ENCODE measurements around the gene DES.
"Not testable (repeated sequence)": the region's sequence is repeated elsewhere in the genome, so short reads cannot be mapped to it uniquely, and the experiment has no call there.

Gene DES

DNA sequence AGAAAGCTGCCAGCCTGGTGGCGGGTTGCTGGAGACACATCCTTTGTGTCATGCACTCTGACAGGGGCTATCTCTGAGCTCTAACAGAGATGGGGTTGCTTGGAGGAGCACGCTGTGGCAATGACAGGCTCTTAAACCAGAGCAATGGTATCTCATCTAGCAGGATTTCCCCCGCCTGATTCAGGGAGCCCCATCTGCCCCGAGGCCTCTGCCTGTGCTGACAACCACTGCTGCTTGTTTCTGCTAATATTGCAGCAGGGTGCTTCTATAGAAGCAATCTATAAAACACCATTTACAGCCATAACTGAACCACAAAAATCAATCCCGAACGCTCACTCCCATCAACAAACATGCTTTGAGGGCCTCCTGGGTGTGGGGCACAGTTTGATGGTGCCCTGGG lies 17.6 kb upstream of the DES start:
- DNase-seq (ENCODE audit: low spot score) = no peak

DNA sequence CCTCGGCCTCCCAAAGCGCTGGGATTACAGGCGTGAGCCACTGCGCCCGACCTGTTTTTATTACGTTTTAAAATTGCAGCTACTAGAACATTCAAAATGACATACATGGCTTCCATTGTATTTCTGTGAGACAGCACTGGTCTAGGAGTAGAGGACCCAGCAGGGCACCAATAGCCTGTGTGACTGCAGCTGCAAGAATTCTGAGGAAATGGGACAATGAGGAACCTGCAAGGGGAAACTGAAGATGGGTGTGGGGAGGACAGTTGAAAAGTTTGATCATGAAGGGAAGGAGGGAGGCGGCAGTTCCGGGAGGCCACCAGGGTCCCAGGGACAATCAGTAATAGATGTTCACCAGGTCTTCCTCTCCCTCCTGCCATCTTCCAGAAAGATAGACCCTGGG lies 16.6 kb upstream of the DES start:
- no peak for DNase-seq (ENCODE audit: low spot score)

DNA sequence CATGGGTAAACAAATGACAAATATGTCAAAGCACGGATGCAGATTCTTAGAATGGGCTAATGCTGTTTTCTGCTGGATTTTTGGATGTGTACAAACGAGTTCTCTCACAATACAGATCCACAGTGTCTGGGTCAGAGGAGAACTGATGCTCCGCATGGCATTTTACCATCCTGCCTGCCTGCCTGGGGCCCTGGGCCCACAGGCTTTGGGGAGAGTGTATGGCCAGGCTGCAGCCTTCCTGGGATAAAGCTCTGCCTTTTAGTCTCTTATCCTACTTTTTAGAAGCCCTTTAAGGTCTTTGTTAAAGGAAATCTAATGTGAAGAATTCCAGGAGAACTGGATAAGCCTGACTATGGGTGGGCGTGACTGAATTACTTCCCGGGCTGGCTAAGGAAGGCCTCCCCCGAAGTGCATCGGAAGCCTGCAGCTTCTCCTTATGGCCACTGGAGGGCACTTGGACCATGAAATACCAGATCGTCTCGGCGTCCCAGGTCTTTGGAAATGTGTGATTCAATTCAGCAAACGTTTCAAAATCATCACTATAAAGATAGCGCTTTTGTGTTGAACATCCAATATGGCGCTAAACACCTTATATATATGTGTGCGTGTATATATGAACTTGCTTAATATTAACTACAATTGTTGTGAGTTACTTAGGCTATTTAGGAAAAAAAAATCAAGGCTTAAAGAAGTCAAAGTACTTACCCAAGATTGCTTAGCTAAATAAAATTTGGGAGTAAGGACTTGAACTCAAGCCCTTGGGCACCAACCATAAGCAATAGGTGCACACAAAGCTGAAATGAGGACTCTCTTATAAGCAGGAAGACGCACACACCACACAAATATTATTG lies 15.3 kb upstream of the DES start:
- DNase-seq (ENCODE audit: low spot score) = peak; percentile 71

DNA sequence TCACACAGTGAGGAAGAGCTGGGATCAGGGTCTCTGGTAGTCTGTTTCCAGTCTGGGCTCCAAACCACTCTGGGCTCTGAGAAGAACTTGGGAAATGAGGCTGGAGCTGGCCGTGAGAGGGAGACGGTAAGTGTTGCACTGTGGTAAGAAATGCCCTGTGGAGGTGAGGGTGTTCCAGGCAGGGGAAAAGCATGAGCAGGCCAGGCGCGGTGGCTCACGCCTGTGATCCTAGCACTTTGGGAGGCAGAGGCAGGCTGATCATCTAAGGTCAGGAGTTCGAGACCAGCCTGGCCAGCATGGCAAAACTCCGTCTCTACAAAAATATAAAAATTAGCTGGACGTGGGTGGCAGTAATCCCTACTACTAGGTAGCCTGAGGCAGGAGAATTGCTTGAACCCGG lies 14.3 kb upstream of the DES start:
- no peak for DNase-seq (ENCODE audit: low spot score)

DNA sequence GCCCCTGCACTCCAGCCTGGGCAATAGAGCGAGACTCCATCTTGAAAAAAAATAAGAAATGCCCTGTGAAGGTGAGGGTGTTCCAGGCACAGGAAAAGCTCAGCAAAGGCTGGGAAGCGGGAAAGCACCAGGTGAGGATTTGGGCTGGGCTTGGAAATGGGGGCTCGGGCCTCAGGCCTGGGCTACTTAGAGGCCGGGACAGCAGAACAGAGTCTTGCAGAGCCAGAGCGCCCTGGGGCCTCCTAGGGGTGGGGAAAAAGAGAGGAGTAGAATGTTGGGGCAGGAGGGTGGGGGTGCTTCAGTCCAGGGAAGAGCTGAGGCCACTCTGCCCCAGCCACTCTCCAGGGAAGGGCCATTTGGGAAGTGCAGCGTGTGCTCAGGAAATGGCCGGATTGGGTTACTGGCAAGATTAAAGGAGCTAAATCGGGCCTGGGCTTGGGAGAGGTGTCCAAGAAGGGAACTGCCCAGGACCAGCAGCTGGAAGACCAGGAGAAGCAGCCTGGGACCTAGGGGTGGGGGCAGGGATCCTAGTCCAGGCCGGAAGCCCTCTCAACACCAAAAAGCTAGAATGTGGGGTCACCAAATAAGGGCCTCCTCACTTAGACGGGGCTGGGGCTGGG lies 13.8 kb upstream of the DES start:
- DNase-seq (ENCODE audit: low spot score) = no peak

DNA sequence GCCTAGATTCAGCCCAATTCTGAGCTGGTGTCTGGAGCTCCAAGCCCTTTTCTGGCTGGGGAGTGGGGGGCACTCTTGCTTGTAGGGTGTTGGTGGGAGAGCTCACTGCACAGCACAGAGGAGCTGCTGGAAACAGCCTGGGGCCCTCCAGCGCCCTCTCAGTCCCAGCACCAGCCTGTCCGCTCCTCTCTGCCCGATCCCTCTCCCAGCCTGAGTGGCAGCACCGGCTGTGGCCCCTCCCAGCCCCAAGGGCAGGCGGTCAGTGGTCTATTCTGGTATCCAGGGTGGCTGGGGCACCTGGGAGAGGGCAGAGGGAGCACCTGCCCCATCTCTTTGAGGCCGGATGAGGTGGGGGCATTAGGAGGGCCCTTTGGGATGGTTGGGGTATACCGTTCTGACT lies 13.2 kb upstream of the DES start:
- no peak for DNase-seq (ENCODE audit: low spot score)

DNA sequence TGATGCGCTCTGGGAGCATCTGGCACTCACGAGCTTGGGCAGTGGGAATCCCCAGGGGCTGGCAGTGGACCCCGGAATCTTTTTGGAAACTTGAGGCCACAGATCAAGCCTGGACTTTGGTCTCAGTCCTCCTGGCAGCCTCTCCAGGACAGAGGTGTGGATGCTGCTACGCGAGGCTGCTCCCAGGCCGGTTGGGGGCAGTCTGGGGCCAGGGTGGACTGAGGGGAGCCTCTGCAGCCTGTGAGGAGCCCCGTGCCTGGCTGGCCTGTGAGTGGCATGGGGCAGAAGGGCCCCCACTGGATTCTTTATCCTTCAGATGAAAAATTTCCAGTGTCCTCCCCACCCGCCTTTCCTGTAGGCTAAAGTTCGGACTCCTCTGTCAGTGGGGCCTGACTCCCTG lies 12.7 kb upstream of the DES start:
- no peak for DNase-seq (ENCODE audit: low spot score)

DNA sequence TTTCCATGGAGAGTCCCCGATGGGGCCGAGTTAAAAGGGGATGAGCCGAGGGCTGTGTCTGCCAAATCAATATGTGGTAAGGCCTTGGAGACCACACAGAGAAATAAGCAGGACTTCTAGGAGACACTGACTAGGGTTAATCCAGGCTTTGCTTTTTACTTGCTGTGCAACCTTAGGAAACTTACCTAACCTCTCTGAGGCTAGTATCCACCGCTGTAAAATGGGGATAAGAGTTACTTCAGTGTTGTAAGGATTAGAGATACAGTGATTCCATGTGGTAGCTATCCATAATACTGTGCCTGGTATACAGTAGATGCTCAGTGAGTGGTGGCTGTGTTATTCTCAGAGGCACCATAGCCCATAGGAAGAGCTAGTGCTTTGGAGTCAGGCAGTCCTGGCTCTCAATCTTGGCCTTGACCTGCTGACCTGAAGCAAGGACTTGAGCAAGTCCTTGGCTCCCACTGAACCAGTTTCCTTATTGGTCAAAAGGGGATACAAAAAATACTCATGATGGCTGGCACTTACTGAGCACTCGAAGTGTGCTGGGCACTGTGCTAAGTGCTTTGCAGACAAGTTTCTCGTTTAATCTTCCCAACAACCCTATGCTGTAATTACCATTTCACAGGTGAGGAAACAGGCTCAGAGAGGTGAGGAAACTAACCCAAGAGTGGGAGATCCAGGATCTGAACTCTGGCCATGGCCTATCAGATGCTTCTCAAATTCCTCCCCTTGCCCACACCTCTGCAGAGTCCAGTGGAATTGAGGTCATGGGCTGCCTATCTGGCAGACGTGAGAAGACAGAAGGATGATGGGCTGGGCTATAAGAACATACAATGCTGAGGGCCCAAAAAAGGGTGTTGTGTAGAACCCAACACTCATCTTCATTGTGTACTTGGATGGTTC lies 12.0 kb upstream of the DES start:
- no peak for DNase-seq (ENCODE audit: low spot score)

DNA sequence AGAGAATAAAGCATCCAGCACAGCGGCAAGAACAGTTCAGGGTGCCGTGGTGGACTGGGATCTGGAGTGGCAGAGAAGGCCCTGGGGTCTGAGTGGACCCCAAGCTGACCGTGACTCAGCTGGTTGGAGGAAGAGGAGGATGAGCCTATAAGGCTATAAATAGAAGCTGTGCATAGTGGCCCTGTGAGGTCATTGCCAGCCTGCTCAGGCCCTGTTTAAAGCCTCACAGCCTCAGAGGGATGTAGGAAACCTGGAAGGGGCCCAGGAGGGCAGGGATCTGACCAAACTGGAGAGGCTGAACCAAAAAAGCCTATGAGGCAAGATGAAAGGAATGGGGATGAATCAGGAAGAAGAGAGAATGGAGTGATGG lies 11.3 kb upstream of the DES start:
- DNase-seq (ENCODE audit: low spot score) = no peak

DNA sequence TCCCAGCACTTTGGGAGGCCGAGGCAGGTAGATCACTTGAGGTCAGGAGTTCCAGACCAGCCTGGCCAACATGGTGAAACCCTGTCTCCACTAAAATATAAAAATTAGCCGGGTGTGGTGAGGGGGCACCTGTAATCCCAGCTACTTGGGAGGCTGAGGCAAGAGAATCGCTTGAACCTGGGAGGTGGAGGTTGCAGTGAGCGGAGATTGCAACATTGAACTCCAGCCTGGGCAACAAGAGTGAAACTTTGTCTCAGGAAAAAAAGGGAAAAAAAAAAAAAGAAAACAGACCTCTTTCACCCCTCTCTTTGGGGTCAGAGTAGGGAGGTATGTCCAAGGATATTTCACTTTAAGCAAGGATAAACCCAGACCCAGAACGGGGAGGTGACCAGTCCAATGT lies 10.8 kb upstream of the DES start:
- not testable (repeated sequence) for DNase-seq (ENCODE audit: low spot score)

DNA sequence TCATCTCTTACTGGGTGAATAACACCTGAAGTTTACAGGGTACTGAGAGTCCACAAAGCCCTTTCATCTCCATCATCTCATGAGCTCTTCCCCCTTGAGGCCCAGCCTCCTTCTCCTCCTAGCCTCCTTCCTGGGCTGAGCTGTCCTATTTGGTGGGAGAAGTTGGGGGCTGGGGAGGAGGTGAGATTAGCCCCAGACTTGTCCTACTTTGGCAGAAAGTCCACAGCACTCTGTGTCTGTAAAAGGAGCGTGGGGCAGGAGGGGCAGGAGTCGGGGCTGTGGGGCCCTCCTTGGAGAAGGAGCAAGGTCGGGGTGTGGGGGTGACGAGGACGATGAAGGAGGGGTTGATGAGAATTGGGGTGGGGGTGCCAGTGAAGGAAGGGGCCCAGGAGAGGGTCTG lies 10.0 kb upstream of the DES start:
- no peak for DNase-seq (ENCODE audit: low spot score)

DNA sequence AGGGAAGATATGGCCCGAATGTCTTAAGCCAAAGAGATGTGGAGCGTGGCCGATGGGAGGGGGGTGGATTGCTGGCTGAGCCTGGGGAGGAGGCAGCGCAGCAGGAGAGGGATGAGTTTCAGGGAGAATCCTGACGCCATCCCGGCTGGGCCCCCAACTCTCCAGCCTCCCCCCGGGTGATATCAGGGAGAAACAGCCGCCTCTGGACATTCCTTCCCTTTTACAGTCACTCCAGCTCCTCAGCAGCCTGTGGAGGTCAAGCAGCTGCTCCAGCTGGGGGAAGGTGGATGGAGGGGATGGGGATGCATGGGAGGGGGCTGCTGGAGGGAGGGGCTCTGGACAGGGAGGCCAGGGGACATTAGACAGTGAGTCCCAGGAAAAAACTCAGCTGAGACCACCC lies 9.5 kb upstream of the DES start:
- no peak for DNase-seq (ENCODE audit: low spot score)

DNA sequence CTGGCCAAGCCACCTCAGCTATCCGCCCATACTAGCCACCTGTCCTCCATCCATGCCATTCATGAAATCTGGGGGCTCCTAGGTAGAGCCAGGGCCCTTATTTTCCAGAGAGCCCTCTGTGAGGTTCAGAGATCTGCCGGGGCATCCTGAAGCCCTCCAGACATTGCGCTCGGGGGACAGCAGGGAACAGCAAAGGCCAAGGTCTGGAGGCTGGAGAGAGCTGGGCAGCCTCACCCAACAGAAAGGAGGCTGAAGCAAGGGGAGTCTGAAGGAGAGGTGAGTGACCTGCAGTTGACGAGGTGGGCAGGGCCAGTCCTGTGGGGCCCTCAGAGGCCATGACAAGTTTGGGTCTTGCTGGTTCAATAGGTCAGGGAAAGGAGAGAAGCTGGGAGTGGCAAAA lies 8.6 kb upstream of the DES start:
- no peak for DNase-seq (ENCODE audit: low spot score)

DNA sequence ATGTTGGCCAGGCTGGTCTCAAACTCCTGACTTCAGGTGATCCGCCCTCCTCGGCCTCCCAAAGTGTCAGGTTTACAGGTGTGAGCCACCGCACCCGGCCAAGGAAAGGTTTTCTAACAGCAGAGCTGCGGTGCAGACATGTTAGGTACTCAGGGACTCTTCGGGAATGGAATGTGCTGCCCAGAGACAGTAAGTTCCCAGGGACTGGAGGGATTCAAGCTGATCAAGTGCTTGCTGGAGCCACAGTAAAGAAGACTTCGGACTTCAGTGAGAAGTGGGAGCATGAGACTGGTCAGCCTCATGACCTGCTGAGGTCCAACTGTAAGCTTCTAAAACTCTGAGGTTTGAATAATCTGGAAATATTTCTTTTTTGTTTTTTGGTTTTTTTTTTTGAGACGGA lies 7.8 kb upstream of the DES start:
- DNase-seq (ENCODE audit: low spot score) = no peak

DNA sequence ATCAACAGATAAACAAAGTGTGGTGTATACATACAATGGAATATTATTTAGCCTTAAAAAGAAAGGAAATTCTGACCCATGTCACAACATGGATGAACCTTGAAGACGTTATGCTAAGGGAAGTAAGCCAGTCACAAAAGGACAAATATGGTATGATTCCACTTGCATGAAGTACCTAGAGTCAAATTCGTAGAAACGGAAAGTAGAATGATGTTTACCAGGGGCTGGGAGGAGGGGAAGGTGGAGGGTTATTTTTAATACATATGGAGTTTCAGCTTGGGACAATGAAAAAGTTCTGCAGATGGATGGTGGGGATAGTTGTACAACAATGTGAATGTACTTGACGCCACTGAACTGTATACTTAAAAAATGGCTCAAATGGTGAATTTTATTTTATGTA lies 3.3 kb upstream of the DES start:
- no peak for DNase-seq (ENCODE audit: low spot score)

DNA sequence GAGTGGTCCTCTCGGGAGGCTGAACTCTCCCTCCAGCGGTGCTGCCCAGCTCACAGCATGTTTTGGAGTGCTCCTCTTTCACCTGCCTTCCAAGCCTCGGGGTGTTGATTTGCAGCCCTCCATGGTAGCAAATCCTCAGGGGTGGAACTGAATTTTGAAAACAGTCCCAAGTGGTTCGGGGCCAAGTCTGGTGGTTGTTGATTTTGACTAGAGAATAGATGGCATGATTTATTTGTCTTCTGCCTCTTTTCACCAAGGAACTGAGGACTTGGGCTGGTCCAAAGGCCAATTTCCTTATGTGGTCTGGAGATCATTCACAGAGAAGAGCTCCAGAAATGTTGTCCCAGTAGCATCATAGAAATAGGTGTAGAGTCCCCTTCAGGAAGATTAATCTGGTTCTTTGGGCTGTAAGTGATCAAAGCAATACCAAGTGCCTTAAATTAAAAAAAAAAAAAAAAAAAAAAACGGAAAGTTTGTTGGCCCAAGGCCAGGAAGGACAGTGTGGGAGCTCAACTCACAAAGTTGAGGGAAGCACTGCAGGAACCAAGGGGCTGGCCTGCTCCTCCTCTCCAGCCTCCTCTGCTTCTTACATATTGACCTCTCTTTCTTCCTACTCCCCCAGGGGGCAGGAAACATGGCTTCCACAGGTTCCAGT lies 2.5 kb upstream of the DES start:
- no peak for DNase-seq (ENCODE audit: low spot score)

DNA sequence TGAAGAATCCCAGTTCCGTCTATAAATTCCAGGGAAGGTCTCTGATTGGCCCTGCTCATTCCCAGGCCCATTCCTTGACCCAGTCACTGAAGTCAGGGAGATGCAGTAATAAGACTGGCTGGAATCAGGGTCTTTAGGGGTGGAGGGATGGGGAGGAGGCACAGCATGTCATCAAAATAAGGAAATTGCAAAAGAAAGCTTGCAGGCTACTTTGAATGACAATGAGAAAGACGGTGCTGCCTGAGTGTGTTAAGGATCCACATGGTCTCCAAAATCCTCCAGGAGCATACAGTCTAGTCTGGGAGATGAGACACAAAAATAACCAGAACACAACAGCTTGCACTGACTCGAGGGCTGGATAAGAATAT lies 2.0 kb upstream of the DES start:
- no peak for DNase-seq (ENCODE audit: low spot score)

DNA sequence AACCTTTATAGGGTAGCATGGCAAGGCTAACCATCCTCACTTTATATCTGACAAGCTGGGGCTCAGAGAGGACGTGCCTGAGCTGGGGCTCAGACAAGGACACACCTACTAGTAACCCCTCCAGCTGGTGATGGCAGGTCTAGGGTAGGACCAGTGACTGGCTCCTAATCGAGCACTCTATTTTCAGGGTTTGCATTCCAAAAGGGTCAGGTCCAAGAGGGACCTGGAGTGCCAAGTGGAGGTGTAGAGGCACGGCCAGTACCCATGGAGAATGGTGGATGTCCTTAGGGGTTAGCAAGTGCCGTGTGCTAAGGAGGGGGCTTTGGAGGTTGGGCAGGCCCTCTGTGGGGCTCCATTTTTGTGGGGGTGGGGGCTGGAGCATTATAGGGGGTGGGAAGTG lies 1.2 kb upstream of the DES start:
- no peak for DNase-seq (ENCODE audit: low spot score)

DNA sequence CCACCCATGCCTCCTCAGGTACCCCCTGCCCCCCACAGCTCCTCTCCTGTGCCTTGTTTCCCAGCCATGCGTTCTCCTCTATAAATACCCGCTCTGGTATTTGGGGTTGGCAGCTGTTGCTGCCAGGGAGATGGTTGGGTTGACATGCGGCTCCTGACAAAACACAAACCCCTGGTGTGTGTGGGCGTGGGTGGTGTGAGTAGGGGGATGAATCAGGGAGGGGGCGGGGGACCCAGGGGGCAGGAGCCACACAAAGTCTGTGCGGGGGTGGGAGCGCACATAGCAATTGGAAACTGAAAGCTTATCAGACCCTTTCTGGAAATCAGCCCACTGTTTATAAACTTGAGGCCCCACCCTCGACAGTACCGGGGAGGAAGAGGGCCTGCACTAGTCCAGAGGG lies 803 bp upstream of the DES start:
- no peak for DNase-seq (ENCODE audit: low spot score)

DNA sequence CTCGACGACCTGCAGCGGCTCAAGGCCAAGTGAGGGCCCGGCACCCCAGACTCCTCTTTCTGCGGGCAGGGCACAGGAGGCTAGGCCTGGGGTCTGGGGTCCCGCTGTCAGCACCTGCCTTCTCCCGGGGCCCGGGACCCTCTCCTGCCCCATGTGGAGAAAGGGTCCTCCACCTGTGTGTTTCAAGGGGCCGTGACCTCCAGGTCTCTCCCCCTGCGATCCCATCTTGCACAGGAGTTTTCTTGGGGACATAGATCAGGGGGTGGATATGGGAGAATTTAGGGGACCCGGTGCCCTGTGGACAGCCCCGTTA lies 791 bp downstream of the DES start:
- DNase-seq (ENCODE audit: low spot score) = no peak

DNA sequence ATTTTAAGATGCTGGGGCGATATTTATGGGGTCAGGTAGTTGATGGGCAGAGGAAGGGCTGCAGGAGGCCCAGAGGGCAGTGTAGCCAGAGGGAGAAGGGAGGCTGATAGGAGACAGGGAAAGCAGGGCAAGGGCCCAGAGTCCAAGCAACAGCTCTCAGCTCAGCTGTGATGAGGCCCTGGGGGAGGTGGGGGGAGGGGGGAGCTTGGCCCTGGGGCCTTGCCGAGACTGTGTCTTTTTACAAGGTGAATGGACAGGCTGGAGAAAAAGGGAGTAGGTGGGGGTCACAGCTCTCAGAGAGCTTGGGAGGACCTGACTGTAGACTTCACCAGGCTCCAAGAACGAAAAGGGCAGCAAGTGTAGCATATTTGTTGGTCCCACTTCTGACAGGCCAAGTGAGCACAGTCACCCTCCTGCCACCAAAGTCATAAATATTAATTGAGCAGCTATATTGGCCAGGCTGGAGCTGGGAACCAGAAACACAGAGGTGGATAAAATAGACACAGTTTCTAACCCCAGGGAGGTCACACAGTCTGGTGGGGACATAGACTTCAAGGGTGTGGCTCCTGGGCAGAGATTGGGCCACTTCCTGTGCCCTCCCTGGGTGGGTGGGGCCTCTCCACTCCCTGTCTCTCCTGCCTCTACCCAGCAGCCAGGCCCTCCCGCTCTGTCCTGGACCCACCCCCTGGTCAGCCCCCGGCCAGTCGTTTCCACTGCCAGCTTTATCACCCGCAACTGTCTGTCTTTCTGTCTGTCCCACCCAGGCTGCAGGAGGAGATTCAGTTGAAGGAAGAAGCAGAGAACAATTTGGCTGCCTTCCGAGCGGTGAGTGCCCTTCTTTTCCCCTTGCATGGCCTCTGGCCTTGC lies 1.4 kb downstream of the DES start:
- no peak for DNase-seq (ENCODE audit: low spot score)

DNA sequence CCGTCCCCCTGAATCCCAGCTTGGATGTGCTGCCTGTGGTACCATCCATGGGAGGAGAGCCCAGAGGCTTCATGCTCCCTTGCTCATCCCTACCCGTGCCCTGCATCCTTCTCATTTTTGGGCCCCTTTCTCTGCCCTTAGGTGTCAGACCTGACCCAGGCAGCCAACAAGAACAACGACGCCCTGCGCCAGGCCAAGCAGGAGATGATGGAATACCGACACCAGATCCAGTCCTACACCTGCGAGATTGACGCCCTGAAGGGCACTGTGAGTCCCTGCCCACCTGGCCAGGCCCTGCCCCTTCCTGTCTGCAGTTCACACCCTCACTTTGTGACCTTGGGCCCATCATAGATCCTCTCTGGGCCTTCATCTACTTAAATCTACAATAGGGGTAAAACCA lies 2.5 kb downstream of the DES start:
- DNase-seq (ENCODE audit: low spot score) = no peak
